Lower leg skin (tissue), 4 donors: ENCODE results near the gene RAB5IF. TPM values are rescaled to one million over a fixed set of nuclear protein-coding genes. Genes with fewer than 3 reads are reported as not detected.

Experiments
- DNase-seq, 2 donors: peaks; one replicate each; pipeline ENCODE4 v3.0.0-alpha.2; 2019; ENCODE audit warnings: low spot score in 2 of 2
- H3K4me3 ChIP-seq: fragments of 200-600 bp; sonication (generic); 2 replicates; pipeline ENCODE4 v1.5.1; 2017; ENCODE audit warnings: mild to moderate bottlenecking, low read depth; ENCODE audit not compliant: poor library complexity, severe bottlenecking
- CTCF ChIP-seq, 3 donors: fragments of 450-650 bp; IDR thresholded peaks; one replicate each; pipeline ENCODE4 v1.5.1; 2016; ENCODE audit warnings: antibody characterized with exemption in 3 of 3, mild to moderate bottlenecking in 3 of 3, moderate library complexity in 2 of 3
- POLR2A ChIP-seq, 2 donors: fragments of 450-650 bp; IDR thresholded peaks; one replicate each; pipeline ENCODE4 v1.6.1; 2016 to 2017; ENCODE audit warnings: antibody characterized with exemption in 2 of 2, mild to moderate bottlenecking in 1 of 2, moderate library complexity in 1 of 2
- WGBS, 2 donors: methylation state at CpG; one replicate each; pipeline ENCODE4 v1.1.5; 2018; 5-methylcytosine and 5-hydroxymethylcytosine counted together
- intact Hi-C: fragments of 100-400 bp; cut with DNase I; formaldehyde crosslinking; loops from one replicate; pipeline ENCODE4 v1.15.0; 2023; ENCODE audit warnings: low total_unique reads
- total RNA-seq, 4 donors: library from RNA; depleted of rRNA; stranded (reverse); fragments of >200 nt; gene quantifications; one replicate each; pipeline ENCODE4 v1.1.0, GENCODE V29; 2016

Gene RAB5IF
- total RNA-seq, 4 donors from 2014 or later: 57.3 to 75.5 (median 61.3) TPM

- intact Hi-C loops: no loop called here
- WGBS, 2 donors: 69 to 71% methylated on average over 8 of the region's 8 CpGs
Observed at GRCh38 chr20:36647196-36648121, 41.9 kb downstream of the RAB5IF start.

DNA sequence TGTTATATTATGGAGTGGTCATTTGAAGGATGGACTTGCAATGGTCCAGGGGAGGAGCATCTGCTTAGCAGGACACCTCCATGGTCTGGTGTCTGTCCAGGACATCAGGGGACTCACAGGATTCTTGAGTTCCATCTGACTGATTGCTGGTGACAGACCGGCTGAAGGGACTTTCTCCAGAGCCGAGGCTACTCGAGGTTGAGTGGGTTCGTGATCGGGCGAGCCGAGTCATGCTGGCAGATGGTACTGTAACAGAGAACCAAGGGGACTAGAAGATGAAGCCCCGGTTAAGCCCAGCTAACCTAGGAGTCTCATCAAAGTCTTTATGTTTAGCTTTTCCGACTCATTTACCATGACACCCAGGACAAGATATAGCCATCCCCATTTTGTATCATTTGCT is 47.9 kb downstream of the RAB5IF start:
- 92 to 93% methylated on average over 9 of the region's 9 CpGs for WGBS, 2 donors
- intact Hi-C loops: no loop called here

More at GRCh38 chr20:36647196-36648121, 41.9 kb downstream of the RAB5IF start:
- peak in 1 of 2 donors; percentile 67 for DNase-seq
- no peak for TF ChIP-seq POLR2A (IDR thresholded peaks at IDR 0.05)
- no peak overlapping the region for H3K4me3 ChIP-seq

GRCh38 chr20:36654506-36654905 is 48.9 kb downstream of the RAB5IF start:
- 93 to 96% methylated on average over 7 to 8 of the region's 8 CpGs for WGBS, 2 donors
- no peak overlapping the region for H3K4me3 ChIP-seq
- TF ChIP-seq POLR2A (IDR thresholded peaks at IDR 0.05): no peak
- no peak for TF ChIP-seq CTCF (IDR thresholded peaks at IDR 0.05)
- DNase-seq: peak in 1 of 2 donors; percentile 75
- intact Hi-C loops: no loop called here

More for the DNA sequence above, 47.9 kb downstream of the RAB5IF start:
- H3K4me3 ChIP-seq: no peak overlapping the region
- no peak for TF ChIP-seq POLR2A (IDR thresholded peaks at IDR 0.05)
- TF ChIP-seq CTCF (IDR thresholded peaks at IDR 0.05): no peak
- DNase-seq: peak in 1 of 2 donors; percentile 77

GRCh38 chr20:36655004-36655403 is 49.4 kb downstream of the RAB5IF start:
- intact Hi-C loops: no loop called here
- peak in 1 of 2 donors; percentile 9 for DNase-seq
- TF ChIP-seq POLR2A (IDR thresholded peaks at IDR 0.05) (no peak), CTCF (IDR thresholded peaks at IDR 0.05) (no peak)
- WGBS, 2 donors: 96 to 100% methylated on average over 3 of the region's 3 CpGs
- H3K4me3 ChIP-seq: no peak overlapping the region

GRCh38 chr20:36656733-36657132 is 51.2 kb downstream of the RAB5IF start:
- TF ChIP-seq POLR2A (IDR thresholded peaks at IDR 0.05) (no peak), CTCF (IDR thresholded peaks at IDR 0.05) (no peak)
- intact Hi-C loops: no loop called here
- 82 to 85% methylated on average over 4 of the region's 4 CpGs for WGBS, 2 donors
- no peak overlapping the region for H3K4me3 ChIP-seq
- DNase-seq: peak in 1 of 2 donors; percentile 6

GRCh38 chr20:36658300-36658699 is 52.7 kb downstream of the RAB5IF start:
- WGBS, 2 donors: 80 to 81% methylated on average over 3 of the region's 3 CpGs
- TF ChIP-seq CTCF (IDR thresholded peaks at IDR 0.05): no peak
- TF ChIP-seq POLR2A (IDR thresholded peaks at IDR 0.05): no peak
- DNase-seq: peak in 1 of 2 donors; percentile 8
- intact Hi-C loops: no loop called here
- no peak overlapping the region for H3K4me3 ChIP-seq
